HG03469 (cell line): ENCODE measurements around the gene TMEM138.

ENCODE experiments used
- ATAC-seq: cut with Tn5 transposase; IDR thresholded peaks from one replicate; pipeline ENCODE4 v1.9.1; 2021; ENCODE audit warnings: mild to moderate bottlenecking, moderate library complexity, moderate number of reproducible peaks; ENCODE audit not compliant: unreplicated experiment

TMEM138 gene

DNA sequence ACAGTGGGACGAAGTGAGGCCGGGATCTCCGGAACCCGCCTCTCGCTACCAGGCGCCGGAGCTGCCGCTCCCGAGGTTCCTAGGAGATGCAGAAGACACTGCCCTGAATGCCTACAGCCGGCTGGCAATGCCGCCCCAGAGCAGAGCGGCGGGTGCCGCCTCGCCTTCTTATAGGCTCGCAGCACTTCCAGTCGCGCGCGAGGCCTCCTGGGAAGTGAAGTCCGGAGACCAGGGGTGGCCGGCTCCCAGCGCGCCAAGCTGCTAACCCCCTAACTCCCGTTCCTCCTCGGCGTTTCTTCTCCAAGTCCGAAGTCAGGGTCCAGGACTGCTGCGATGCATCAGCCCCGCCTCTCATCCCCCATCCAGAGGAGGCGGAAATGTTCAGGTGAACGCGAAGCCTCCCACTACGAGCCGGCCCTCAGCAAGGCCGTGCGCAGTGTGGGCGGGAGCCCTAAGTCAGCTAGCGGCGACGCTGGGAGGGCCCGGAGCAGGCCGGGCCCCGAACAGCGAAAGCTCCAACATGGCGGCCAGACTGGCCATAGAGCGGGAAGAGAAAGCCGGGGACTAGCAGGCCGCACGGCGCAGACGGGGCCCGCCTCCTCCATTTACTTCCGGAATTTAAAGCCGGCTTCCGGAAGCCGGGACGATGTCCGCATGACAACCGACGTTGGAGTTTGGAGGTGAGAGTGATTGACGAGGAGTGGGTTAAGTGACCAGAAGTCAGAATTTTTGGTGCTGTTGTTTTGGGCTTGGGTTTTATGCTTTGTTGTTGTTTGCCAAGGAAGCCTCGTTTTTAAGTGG, at the start of gene TMEM138, which contains the start of gene CYB561A3:
TSS of gene TMEM138 (plus strand) at position 634 of the 801 bp plus-strand sequence. CDS start 2,017 bp downstream, outside the sequence.
TSS of gene CYB561A3 (minus strand) at position 142 of the 801 bp plus-strand sequence. CDS start 5,169 bp downstream, outside the sequence.
- peak; percentile 57 for ATAC-seq

DNA sequence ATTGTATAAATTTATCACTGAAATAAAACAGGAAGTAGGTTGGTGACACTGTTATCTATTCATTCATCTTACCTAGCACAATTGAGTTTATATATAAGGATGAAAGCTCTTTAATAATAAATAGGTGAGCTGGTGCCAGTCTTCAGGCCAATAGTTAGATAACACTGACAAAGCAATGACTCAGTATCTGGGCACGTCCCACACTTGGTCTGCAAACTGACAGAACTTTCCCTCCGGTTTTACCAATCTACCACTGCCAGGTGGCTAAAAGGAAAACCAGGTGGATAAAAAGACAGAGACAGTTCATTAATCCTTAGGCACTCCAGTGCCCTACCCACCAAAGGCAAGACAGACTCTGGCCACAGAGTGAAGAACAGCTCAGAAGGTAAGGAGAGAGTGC, 46.9 kb upstream of the TMEM138 start:
- ATAC-seq: no peak

DNA sequence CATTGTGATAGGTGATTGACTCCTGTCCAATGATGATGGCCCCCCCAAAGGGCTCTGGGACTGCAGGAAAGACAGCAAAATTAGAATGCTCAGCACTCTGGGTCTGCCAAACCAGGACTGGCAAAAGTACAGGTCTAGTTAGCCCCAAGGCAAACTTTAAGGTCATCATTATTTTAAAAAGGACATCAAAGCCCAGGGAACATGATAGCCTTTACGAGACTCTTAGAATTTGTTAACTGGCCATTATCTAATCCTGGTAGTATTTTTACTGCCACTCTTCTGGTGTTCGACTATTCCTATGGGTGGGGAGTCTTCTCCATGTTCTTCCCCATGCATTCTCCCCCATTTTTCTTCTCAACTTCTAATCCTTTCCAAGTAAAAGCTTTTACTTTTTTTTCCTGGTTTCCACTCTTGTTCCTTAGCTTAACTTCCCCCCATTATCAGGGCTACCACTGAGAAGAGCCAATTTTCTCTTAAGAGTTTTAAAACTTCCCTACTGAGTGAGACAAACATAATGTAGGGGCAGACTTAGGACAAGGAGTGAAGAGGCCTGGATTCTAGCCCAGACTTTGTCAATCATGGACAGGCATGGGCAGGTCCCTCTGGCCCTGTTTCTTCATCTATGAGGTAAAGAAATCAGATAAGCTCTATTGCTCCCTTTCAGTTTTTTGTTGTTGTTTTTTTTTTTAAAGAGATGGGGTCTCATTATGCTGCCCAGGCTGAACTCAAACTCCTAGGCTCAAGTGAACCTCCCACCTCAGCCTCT, 36.3 kb upstream of the TMEM138 start:
- ATAC-seq: no peak

DNA sequence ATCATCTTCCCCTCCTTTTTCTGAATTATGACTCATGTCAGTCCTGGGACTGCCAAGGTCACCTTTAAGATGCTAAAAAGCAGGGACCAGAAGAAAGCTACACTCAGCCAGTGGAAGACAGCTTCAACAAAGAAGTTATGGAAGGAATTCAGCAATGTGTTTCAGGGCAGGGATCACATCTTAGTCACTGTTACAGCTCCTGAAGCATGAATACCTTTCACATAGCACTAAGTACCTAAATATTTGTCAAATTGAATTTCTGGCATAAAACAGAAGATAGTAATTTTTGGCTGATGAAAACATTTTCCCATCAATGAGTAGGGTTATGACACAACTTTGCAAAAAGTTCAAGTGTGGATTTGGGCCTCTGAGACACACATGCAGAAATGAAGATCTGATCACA, 34.5 kb upstream of the TMEM138 start:
- no peak for ATAC-seq

DNA sequence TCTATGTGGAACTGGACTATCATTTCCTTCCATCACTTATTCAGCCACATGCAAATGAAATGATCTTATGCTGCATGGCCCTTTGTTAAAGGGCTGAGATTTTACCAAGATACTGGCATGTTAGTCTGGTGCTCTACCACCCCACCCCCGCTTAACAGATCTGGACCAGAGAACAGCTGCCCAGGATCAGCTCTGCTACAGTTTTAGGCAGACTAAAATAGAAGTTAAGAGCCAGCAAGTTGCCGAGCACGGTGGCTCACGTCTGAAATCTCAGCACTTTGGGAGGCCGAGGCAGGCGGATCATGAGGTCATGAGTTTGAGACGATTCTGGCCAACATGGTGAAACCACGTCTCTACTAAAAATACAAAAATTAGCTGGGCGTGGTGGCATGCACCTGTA, 33.8 kb upstream of the TMEM138 start:
- ATAC-seq: no peak

DNA sequence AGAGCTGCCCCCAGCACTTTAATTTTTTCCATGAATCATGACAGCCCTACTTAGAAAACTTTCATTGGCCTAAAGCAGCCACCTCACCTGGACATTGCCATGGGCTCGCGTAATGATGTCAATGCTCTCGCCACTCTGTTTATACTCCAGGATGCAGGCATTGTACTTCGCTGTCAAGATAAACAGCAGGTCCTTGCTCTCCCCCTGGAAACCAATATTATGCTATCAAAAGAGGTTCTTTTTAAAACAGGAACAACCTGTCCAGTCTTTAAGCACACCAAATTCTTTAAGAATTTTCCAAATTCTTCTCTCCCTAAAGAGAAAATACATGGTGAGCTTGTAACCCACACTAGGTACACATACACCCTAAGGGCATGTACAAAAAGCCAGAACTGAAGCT, 32.3 kb upstream of the TMEM138 start:
- no peak for ATAC-seq

DNA sequence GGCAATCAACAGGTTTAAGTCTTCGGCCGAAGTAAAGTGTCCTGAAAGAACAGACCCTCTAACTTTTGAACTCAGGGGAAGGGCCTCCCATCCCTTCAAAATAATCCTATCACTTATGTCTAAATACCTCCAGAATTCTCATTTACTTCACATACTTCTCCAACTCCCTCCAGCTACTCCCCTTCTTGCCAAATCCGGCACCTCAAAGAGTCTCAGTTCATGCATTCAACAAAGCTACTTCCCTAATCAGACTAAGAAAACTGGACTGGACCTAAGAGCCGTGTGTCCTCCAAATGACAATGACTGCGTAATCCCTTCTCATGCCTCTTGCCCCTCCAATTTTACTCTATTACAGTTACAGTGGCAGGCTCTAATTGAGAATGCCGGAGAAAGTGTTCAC, 30.5 kb upstream of the TMEM138 start:
- no peak for ATAC-seq

DNA sequence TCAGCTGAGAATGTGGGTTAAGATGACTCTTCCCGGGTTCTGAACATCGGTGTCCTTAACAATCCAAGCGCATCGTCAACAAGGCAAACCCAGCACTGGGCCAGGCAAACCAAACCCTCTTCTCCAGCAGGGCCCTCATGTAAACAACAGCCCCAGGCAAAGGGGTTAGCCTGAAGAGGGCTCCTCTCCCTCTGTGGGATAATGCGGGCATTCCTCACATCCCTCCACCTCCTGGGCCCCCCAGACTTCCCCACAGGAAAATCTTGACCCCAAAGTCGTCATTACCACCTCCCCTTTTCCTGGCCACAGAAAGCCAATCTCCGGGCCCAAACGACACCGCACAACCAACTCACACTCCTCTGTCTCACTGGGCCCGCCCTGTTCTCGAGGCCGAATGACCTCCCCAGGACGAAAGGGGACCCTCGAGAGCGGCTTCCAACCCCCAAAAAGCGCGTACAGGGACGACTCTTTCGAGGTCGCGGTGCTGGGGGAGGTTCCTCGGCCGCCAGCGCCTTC, 29.8 kb upstream of the TMEM138 start:
- no peak for ATAC-seq

DNA sequence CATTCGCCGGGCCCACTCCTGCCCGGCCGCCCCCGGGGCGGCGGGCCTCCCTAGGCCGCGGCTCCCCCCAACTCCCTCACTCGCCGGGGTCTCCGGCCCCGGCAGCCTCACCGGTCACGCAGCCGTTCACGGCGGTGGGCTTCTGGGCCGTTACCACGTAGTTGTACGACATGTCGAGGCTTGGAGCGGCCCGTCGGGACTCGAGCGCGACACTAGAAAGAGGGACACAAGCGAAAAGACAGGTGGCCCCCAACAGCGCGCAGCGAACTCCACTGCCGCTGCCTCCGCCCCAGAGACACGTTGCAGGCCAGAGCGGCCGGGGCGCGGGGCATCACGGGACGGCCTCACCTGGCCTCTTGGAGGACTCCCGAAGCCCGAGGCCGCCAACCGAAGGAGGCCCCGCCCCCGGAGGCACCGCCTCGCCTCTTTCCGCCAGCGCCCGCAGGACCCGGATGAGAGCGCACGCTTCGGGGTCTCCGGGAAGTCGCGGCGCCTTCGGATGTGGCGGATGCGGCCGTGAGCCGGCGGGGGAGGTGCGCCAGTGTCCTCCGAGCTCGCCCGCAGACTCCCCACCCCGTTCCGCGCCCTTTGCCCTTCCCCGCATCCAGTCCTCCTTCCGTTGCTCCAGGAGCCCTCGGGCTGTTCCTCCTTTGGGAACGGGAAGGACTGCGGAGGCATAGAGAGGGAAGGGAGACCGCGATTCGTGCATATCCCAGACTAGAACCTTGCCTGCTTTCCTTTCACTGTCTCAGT, 29.2 kb upstream of the TMEM138 start, which contains the start of the genes DDB1 and TKFC:
TSS of gene DDB1 (minus strand) at position 309 of the 753 bp plus-strand sequence. CDS start at position 172, 137 bp downstream.
TSS of gene TKFC (plus strand) at position 432 of the 753 bp plus-strand sequence. CDS start 1,501 bp downstream, outside the sequence.
- ATAC-seq: peak; percentile 77

DNA sequence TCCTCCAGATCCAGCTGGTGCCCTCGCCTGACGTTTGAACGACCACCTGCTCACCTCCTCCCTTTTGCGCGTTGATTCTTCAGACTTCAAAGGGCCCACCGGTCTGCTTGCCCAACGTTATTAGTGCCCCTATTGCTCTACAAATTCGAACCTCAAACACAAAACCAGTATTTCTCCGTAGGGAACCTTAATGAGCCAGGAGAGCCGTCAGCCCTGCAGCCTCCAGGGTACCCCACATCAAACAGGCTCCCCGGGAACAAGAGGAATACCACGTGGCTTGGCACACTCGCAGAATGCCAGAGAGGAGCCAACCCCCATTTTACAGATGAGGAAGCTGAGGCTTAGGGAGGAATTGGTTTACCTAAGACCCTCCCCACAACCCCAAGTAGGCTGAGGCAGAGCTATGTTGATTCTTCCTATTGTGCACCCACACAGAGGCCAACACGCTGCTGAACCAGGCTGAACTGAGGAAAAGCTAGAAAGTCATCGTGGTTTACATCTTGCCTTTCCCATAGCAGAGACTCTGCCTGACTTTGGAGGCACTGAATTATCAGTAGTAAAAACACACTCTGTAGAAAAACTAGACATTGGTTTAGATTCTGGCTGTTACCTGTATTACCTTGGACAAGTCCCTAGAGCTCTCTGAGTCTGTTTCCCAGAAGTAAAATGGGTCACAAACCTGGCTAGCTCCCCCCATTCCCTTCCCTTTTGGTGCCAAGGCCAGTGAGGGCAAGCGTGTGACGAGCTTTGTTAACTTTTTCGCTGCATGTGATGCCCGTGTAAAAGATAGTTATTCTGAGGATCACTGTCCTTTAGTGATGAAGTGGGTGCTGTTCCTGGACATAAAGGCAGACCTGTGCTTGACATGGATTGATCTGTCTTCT, 28.4 kb upstream of the TMEM138 start:
- ATAC-seq: no peak

DNA sequence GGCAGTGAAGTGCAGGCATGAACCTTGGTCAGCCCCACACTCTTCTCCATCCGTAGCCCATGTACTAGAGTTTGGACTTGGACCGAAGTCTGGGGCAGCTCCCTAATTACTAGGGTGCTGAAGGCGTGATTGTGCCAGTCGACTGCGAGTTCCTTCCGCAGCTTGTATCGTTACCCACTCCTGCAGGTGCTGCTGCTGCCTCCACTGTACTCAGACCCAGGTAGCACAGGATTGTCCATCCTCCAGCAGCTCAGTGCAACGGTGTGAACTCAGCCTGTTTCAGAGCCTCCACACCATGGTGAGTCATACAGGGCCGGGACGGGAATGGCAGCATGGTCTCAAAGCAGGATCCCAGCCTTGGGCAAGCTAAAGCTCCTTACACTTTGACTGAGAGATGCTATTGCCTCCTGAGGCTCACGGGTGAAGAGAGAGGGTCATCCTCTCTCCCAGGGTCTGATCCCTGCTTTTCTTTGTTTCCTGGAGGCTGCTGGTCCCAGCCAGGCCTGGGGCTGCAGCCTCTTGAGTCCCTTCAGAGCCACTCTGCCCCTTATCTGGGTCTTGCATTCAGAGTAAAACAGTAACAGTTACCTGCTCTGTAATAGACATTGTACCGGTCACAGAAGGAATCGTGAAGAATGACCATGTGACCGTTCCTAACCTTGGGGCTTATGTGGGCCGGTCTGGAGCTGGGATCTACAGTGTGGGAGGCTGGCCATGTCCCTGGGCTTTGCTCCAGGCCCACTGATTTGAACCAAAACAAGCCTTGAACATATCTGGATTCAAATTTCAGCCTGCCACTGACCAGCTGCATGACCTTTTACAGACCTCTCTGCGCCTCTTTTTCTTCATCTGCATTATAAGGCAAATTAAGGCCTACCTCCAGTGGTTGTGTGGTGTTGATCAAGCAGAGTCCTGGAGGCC, 27.5 kb upstream of the TMEM138 start:
- ATAC-seq: no peak

DNA sequence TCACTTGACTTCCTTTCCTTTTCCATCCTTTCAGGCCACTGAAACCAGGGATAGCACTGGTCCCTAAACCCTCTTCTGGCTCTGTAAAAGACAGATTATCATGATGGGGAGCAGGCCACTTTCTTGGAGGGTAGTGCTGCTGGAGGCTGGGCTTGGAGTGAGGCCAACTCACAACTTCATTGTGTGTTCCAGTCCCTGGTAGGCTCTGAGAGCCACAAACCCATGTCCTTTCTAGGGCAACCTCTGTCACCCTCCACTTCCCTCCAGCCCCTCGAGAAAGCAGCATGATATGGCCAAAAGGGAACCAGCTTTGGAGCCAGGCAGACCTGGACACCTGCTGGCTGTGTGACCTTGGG, 26.8 kb upstream of the TMEM138 start:
- ATAC-seq: no peak

DNA sequence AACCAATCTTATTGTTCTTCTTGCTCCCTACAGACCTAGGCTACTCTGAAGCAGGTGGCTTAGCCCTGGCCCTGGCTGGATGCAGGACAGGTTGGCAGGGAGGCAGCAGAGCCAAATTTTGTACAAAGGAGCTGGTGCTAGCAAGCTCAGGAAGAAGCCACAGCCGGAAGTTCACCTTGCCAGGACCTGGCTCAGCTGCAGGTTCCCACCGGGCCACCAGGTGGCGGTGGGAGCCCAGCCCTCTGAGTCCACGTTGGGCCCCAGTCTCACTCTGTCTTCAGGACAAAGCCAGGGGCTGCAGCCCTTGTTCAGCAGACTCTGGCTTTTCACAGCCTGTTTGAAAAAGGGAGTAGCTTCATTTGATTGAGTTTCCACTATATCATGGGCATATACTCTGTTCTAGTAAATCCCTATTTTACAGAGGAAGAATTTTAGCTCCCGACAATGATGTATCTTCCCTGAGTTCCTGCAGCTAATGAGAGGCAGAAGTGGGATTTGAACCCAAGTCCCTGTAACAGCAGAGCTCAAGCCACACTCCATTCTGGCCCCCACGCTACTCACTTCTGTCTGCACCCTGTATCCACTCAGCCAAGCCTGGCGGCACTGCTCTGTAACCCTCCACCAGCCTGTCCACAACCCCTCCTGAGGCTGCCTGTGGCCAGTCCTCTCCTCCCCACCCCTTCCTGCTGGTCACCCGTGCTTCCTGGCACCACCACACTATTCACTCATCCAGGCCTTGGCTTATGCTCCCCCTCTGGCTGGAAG, 25.8 kb upstream of the TMEM138 start:
- peak; percentile 34 for ATAC-seq

DNA sequence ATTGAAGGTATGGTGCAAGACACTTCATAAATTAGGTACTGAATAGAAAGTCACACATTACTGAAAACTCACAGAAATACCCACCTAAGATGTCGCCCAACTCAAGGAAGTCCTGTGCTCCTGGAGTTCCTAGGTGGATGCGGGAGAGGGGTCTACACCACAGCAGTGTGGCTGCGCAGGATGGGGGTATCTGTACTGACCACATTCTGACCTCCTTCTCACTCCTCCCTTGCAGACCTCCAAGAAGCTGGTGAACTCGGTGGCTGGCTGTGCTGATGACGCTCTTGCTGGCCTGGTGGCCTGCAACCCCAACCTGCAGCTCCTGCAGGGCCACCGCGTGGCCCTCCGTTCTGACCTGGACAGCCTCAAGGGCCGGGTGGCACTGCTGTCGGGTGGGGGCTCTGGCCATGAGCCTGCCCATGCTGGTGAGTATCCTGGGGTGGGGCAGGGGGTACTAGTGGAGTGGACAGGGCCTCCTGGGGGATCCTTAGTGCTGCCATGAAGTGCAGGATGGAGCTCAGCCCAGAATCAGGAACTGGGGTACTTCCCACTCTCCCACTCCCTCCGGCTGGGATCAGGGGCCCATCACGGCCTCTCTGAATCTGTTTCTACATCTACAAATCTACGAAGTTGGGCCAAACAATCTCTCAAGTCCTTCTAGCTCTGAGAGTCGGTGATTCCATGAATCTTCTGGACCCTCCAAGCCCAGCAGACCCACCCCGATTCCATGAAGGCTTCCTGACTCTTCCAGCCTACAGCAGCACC, 24.3 kb upstream of the TMEM138 start:
- no peak for ATAC-seq

DNA sequence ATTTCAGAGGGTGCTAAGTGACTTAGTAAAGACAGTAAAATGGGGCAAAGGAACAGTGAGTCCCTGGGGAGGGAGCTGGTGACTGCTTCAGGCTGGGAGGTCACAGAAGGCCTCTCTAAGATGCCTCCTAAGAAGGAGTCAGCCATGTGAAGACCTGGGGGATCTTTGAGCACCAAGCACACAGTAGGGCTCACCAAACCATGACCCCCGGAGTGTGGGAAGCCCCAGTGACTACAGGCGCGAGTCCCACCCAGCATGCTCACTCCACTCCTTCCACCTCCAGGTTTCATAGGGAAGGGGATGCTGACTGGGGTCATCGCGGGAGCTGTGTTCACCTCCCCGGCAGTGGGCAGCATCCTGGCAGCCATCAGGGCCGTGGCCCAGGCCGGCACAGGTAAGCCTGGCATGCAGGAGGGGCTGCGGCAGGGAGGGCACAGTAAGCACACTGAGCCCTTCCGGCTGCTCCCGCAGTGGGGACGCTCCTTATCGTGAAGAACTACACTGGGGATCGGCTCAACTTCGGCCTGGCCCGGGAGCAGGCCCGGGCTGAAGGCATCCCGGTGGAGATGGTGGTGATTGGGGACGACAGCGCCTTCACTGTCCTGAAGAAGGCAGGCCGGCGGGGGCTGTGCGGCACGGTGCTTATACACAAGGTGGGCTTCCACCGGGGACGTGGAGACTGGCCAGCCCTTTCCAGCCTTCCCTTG, 23.2 kb upstream of the TMEM138 start:
- no peak for ATAC-seq

DNA sequence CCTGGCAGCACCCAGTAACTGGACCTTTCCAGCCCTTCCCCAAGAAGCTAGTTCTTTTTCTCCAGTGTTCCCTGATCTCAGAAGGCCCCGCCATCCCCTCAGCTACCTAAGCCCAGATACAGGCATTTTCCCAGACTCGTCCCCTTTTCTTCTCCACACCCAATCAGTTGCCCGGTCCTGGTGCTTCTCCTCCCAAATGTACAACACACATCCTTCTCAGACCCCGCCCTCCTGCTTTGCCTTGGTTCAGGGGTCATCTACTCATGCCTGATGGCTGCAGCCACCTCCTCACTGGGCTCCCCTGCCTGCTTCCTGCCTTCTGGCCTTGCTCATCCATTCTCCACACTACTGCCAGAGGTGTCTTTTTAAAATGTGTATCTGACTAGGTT, 22.7 kb upstream of the TMEM138 start:
- no peak for ATAC-seq

DNA sequence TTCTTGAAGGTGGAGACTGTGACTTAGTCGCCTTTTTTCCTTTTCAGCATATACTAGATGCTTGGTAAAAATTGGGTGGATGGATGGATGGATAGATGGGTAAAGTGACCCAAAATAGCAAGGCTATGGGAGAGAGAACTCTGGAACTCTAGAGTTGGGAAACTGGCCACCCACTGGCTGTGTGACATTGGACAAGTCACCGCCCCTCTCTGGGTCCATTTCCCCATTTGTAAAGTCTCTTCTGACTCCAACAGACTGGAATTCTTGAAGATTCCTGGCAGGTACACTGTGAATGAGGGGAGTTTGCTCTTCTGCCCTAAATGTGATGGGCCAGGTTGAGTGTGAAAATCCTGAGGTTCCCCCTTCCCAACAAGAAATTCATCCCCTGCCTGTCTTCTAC, 21.2 kb upstream of the TMEM138 start:
- no peak for ATAC-seq
